ENCODE measurements around the gene JCHAIN. TPM values are rescaled to one million over a fixed set of nuclear protein-coding genes. Genes with fewer than 3 reads are reported as not detected.

JCHAIN gene
- total and polyA plus RNA-seq, 2 of the 8 experiments (the other 6 are each of a cell fraction or from before 2014, with no cell fraction given) = not detected

GRCh38 chr4:70711599-70711998, 45.3 kb upstream of the JCHAIN start (continued):
- TF ChIP-seq CBX5 (IDR thresholded peaks at IDR 0.05; ENCODE audit: low read depth, low read length) (no peak), SP4 (IDR thresholded peaks at IDR 0.05; ENCODE audit: low read length) (no peak), KDM4A (IDR thresholded peaks at IDR 0.05; ENCODE audit: low read depth, low read length, severe bottlenecking) (no peak), BCL11A (IDR thresholded peaks at IDR 0.05; ENCODE audit: low read depth in 2 of 2, low read length in 2 of 2) (no peak), KDM1A (IDR thresholded peaks at IDR 0.05; ENCODE audit: borderline replicate concordance, low read length) (no peak)

Measured in H1 (cell line).